Measurements from ENCODE around the gene ZNF184. TPM values are rescaled to one million over a fixed set of nuclear protein-coding genes. Genes with fewer than 3 reads are reported as not detected.

ZNF184 gene
- polyA plus RNA-seq, 1 donor from 2014 or later, result 16.4 TPM

GRCh38 chr6:27517928-27518787, 45.3 kb upstream of the ZNF184 start:
- TF ChIP-seq EP300 (conservative IDR thresholded peaks at IDR 0.05; ENCODE audit: poor library complexity, severe bottlenecking) (no peak), POLR2AphosphoS5 (IDR thresholded peaks at IDR 0.05) (no peak), RAD21 (conservative IDR thresholded peaks at IDR 0.05) (no peak), CTCF (IDR thresholded peaks at IDR 0.05; ENCODE audit: poor library complexity, severe bottlenecking) (no peak), REST (IDR thresholded peaks at IDR 0.05; ENCODE audit: borderline replicate concordance) (no peak), MXI1 (conservative IDR thresholded peaks at IDR 0.05; ENCODE audit: poor library complexity, severe bottlenecking) (no peak), EZH2 (IDR thresholded peaks at IDR 0.05; ENCODE audit: borderline replicate concordance, insufficient read depth, low read length, poor library complexity, severe bottlenecking) (no peak)
- Histone ChIP-seq H2AFZ (ENCODE audit: low read depth, low read length) (peak overlapping the region; percentile 97), H3K27ac (ENCODE audit: low read length) (no peak overlapping the region), H4K20me1 (ENCODE audit: insufficient read depth) (no peaks in the 10 kb centered on the region), H3K9ac (ENCODE audit: low read length) (peak overlapping the region; percentile 66), H3K79me2 (replicated peaks; ENCODE audit: insufficient read depth, low read length) (no peaks in the 10 kb centered on the region), H3K4me3 (ENCODE audit: low read length) (peak overlapping the region; percentile 97), H3F3A (ENCODE audit: insufficient read depth, low read length, poor library complexity, severe bottlenecking) (no peaks in the 10 kb centered on the region), H3K9me2 (ENCODE audit: insufficient read depth, low read length) (no peaks in the 10 kb centered on the region), H3K36me3 (ENCODE audit: insufficient read depth, low read length) (no peaks in the 10 kb centered on the region), H3K27me3 (ENCODE audit: insufficient read depth, low read depth, low read length) (peaks cover 40% of the 10 kb centered on the region), H3K4me2 (ENCODE audit: low read length) (peak overlapping the region; percentile 90), H3K9me3 (ENCODE audit: low read length) (no peaks in the 10 kb centered on the region)

GRCh38 chr6:27517238-27517637, 44.3 kb upstream of the ZNF184 start:
- Histone ChIP-seq H3K9me3 (ENCODE audit: low read length) (no peaks in the 10 kb centered on the region), H3F3A (ENCODE audit: insufficient read depth, low read length, poor library complexity, severe bottlenecking) (no peaks in the 10 kb centered on the region), H4K20me1 (ENCODE audit: insufficient read depth) (no peaks in the 10 kb centered on the region), H3K27me3 (ENCODE audit: insufficient read depth, low read depth, low read length) (peaks cover 44% of the 10 kb centered on the region), H3K36me3 (ENCODE audit: insufficient read depth, low read length) (no peaks in the 10 kb centered on the region), H2AFZ (ENCODE audit: low read depth, low read length) (no peak overlapping the region), H3K27ac (ENCODE audit: low read length) (no peak overlapping the region), H3K9me2 (ENCODE audit: insufficient read depth, low read length) (no peaks in the 10 kb centered on the region), H3K9ac (ENCODE audit: low read length) (no peak overlapping the region), H3K79me2 (replicated peaks; ENCODE audit: insufficient read depth, low read length) (no peaks in the 10 kb centered on the region), H3K4me2 (ENCODE audit: low read length) (no peak overlapping the region), H3K4me3 (ENCODE audit: low read length) (no peak overlapping the region)
- no peak for TF ChIP-seq RAD21 (conservative IDR thresholded peaks at IDR 0.05)
- no peak for TF ChIP-seq TAF1 (IDR thresholded peaks at IDR 0.05; ENCODE audit: low read depth)
- TF ChIP-seq CTCF (IDR thresholded peaks at IDR 0.05; ENCODE audit: poor library complexity, severe bottlenecking), result no peak
- TF ChIP-seq POLR2AphosphoS5 (IDR thresholded peaks at IDR 0.05), result no peak
- TF ChIP-seq EZH2 (IDR thresholded peaks at IDR 0.05; ENCODE audit: borderline replicate concordance, insufficient read depth, low read length, poor library complexity, severe bottlenecking), result no peak
- no peak for TF ChIP-seq REST (IDR thresholded peaks at IDR 0.05; ENCODE audit: borderline replicate concordance)
- TF ChIP-seq MXI1 (conservative IDR thresholded peaks at IDR 0.05; ENCODE audit: poor library complexity, severe bottlenecking), result no peak
- no peak for TF ChIP-seq SMC3 (conservative IDR thresholded peaks at IDR 0.05; ENCODE audit: poor library complexity)
- TF ChIP-seq EP300 (conservative IDR thresholded peaks at IDR 0.05; ENCODE audit: poor library complexity, severe bottlenecking), result no peak
